HG03439 (cell line): ENCODE results near the gene RAMP2.
A peak's percentile ranks its signal among the peaks of the same experiment; 100 is the strongest.

Source experiments
- ATAC-seq: cut with Tn5 transposase; IDR thresholded peaks from one replicate; pipeline ENCODE4 v1.9.1; 2021; ENCODE audit warnings: mild to moderate bottlenecking, moderate library complexity; ENCODE audit not compliant: unreplicated experiment

RAMP2 gene

GRCh38 chr17:42791948-42792347 is 30.9 kb downstream of the RAMP2 start:
- ATAC-seq: no peak

DNA sequence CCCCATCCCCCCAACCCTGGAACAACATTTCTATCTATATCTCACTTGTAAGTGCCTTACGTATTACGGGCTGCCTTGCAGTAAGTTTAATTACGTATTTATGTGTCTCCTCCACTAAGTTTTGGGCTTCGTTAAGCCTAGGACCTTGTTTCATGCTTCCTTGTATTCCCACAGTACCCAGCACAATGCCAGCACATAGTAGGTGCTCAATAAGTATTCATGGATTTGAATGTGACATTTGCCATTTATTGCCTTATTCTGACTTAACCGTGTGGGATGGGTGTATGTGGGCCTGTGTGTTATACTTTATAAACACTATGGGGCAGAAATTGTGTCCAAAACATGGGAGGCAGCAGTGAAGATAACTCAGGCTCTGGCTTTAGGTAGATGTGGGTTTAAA is 31.5 kb downstream of the RAMP2 start:
- ATAC-seq: no peak

DNA sequence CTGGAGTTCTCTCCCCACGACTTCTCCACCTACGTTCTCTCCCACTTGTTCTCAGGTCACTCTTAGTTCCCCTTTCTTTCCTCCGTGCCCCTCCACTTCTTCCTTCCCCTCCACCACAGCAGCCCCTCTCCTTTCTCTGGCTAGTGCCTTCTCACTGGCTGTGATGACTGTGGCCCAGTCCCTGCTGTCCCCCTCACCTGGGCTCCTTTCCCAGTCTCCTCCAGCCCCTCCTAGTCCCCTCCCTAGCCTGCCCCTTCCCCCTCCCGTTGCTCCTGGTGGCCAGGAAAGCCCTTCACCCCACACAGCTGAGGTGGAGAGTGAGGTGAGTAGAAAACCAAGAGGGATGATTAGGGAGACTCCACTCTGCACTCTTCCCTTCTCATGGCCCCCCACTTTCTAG is 34.0 kb downstream of the RAMP2 start:
- ATAC-seq: no peak

- ATAC-seq: no peak
These were observed 34.4 kb downstream of the RAMP2 start for GRCh38 chr17:42795465-42795864.

DNA sequence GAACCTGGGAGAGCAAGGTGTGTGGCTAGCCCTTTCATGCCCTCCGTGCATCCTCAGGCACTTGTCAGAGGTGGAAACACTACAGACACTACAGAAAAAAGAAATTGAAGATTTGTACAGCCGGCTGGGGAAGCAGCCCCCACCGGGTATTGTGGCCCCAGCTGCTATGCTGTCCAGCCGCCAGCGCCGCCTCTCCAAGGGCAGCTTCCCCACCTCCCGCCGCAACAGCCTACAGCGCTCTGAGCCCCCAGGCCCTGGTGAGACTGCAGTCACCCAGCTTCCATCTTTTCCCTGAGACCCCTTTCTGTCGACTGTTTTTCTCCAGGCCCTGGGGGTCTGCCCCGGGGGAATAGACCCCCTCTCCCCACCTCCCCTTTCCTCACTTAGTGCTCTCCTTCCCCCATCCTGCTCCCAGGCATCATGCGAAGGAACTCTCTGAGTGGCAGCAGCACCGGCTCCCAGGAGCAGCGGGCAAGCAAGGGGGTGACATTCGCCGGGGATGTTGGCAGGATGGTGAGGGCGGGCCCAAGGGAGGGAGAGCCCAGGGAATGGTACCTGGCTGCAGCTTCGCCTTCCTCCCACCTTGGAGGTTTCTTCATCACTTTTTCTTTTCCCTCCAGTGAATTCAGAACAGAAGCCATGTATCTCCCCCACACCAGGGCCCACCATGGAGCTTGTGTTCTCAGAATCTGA is 35.2 kb downstream of the RAMP2 start:
- no peak for ATAC-seq

DNA sequence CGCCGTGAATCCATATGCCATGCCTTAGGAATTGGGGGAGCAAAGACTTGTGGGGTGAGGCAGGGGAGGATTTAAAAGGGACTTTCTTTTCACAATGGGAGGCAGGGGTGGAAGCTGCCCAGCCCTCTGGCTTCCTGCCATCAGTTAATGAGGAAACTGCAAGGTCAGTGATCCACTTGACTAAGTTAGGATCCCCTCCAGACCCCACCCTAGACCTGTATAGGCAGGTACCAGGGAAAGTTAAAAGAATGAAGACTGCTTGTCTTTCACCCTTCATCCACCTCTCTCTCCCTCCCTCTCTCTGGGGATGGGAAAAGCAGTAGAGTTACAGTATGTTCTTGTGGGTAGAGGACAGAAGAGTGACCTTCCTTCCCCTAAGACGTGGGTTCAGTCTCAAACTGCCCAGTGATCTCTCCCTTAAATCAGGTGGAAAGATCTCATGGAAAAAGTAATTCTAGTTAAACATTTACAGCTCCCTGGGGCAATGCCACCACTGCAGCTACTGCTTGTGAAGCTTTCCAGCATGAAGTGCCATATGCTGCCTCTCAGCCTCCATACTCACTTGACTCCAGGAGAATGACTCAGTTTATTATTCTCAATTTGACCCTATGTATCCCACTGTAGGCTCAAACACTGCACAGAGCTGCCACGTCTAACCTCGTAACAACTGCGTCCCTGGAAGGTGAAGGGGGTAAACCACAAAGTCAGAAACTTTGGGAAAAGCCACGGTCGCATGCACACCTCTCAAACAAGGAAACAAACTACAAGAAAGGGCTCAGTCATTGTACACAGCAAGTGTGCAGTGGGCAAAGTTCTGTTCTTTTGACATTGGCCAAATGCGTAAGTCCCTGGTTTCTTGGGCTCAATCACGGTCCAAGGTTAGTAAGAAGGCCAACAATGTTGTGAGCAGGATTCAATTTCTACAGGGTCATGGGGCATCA is 36.3 kb downstream of the RAMP2 start:
- no peak for ATAC-seq

DNA sequence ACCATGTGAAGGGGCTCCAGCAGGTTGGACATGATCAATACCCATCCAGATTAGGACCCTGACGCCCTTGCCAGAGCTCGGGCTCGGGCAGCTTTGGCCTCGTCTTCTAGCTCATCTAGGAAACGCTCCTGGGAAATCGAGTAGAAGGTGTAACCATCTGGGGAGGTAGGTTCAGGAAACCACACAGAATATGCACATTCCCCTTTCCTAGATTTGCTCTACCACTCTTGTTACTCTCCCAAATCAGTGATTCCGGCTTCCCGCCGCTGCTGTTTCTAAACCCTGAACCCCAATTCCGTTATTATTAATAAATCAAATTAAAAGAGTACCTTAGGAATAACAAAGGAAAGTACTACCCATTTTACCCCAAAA is 37.0 kb downstream of the RAMP2 start:
- no peak for ATAC-seq

DNA sequence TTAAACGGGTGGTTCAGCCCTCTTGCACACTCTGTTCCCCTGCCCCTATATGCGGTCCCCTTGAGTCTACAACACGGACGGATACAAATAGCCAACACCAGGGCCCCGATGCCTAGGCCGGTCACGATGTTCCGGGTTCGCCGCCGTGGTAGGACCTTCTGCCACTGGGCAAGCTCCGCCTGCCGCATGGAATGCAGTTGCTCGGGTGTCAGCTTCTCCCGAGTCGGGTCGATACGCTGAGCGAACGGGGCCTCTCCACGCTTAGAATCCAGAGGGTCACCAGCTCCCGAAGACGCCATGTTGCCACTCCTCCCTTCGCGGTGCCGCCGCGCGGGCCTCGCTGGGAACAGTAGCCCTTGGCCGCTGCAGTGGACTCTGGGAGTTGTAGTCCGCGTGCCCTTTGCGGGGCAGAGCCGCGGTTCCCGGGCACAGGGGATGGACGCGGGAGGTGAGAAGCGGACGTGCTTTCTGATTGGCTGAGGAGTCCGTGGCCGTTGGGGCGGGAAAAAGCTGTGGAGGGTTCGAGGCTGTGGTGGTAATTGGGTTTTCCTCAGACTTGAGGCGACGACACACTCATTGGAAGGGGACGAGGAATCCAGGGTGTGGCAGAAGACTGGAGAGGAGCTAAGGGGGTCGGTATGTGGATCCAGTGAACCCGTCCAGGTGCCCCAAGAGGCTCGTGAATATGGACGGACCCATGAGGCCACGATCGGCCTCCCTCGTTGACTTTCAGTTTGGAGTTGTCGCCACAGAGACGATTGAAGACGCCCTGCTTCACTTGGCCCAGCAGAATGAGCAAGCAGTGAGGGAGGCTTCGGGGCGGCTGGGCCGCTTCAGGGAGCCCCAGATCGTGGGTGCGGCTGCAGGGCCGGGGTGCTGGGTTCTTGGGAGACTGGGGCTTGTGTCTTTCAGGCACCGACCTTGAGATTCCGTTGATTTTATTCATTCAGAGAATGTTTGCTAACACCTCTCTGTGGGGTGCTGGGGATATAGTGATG is 37.7 kb downstream of the RAMP2 start, which contains the start of the genes CNTD1 and COA3:
Gene CNTD1 (plus strand): TSS at position 479 of the 998 bp plus-strand sequence. CDS start 207 bp downstream, at position 686.
Gene COA3 (minus strand): TSS at position 322 of the 998 bp plus-strand sequence. CDS start 23 bp downstream, at position 299.
- ATAC-seq: peak; percentile 82

DNA sequence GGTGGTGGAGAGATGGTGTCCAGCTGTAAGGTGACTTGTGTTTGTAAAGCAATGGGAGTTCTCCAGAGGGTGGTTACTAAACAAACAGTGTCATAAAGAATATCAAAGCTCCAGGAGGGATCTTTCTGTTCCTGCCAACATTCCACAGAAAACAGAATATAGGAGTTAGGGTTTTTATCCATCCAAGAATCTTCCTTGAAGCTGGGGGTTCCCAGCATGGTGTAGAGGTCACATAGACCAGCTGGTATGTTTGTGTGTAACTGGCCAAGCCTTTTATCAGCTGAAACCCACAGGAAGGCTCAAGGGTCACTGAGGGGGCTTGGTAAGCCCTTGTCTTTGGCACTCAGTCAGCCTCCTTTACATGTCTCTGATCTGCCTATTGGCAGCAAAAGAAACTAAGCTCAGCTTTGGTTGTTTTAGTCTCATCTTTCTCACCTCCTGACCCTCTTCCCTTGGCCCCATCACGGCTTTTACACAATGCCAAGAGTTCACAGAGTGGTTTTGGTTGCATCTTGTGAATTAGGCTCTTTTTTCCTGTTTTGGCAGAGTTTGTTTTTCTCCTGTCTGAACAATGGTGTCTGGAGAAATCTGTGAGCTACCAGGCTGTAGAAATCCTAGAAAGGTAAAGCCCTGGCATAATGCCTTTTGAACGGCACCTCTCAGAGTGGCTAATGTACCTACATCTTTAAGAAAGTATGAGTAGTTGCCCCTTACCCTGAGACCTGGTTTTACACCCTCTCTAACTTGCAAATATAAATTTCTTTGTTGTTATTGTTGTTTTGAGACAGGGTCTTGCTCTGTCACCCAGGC is 42.3 kb downstream of the RAMP2 start:
- ATAC-seq: no peak

DNA sequence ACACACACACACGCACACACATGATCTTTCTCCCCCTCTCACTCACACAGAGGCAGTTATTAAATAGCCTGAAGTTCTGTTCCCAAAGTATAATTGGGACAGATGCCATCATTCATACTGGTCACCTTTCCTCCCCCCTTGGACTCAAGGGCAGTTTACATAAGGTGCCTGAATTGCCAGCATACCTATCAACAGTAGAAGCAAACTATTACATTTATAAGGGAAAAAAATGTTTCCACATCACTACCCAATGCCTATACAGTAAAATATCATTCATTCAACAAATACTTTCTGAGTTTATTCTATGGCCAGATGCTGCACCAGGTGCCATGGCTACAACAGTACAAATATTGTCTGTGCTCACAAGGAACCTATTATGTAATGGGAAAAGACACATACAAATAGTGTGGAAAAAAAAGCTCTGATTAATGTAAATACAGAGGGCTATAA is 43.9 kb downstream of the RAMP2 start:
- no peak for ATAC-seq

DNA sequence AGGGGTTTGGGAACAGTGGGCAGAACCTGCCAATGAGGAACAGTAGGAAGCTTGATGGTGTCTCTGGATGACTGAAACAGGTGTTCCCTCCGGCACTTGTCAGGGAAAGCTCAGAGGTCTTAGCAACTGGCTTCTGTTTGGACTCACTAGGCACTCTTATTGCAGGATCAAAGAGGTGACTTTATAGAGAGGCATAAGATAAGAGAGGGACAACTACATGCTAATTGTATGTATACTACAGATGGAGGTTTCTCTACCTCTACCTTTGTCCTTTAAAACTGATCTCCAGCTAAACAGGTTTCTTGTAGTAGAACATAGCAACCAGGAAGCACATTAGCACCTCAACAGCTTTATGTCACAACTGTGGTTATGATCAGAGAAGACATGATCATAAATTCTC is 45.2 kb downstream of the RAMP2 start:
- ATAC-seq: no peak

DNA sequence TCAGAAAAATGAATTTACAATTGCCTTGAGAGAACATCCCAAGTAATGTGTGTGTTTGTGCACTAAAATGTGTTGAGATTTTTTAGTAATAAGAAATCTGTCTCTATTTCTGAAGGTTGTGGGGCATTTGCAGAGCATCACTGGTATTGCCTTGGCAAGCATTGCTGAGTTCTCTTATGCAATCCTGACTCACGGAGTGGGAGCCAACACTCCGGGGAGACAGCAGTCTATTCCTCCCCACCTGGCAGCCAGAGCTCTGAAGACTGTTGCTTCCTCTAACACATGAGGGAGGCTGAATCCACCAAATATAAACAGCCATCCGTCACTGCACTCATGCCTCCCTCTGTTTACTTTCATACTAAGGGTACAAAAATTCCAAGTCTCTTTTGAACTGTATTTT is 48.2 kb downstream of the RAMP2 start:
- no peak for ATAC-seq
